ENCODE results near the gene CAMTA1. TPM values are rescaled to one million over a fixed set of nuclear protein-coding genes. Genes with fewer than 3 reads are reported as not detected.

Gene CAMTA1
- total RNA-seq, 1 experiment from 2014 or later = 69.5 TPM

GRCh38 chr1:7549277-7550161 lies 764.3 kb downstream of the CAMTA1 start (continued):
- TF ChIP-seq, protein P1, sequence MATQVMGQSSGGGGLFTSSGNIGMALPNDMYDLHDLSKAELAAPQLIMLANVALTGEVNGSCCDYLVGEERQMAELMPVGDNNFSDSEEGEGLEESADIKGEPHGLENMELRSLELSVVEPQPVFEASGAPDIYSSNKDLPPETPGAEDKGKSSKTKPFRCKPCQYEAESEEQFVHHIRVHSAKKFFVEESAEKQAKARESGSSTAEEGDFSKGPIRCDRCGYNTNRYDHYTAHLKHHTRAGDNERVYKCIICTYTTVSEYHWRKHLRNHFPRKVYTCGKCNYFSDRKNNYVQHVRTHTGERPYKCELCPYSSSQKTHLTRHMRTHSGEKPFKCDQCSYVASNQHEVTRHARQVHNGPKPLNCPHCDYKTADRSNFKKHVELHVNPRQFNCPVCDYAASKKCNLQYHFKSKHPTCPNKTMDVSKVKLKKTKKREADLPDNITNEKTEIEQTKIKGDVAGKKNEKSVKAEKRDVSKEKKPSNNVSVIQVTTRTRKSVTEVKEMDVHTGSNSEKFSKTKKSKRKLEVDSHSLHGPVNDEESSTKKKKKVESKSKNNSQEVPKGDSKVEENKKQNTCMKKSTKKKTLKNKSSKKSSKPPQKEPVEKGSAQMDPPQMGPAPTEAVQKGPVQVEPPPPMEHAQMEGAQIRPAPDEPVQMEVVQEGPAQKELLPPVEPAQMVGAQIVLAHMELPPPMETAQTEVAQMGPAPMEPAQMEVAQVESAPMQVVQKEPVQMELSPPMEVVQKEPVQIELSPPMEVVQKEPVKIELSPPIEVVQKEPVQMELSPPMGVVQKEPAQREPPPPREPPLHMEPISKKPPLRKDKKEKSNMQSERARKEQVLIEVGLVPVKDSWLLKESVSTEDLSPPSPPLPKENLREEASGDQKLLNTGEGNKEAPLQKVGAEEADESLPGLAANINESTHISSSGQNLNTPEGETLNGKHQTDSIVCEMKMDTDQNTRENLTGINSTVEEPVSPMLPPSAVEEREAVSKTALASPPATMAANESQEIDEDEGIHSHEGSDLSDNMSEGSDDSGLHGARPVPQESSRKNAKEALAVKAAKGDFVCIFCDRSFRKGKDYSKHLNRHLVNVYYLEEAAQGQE (IDR thresholded peaks at IDR 0.05; ENCODE audit: low read depth) = no peak
- TF ChIP-seq POLR2AphosphoS5 (IDR thresholded peaks at IDR 0.05; ENCODE audit: low read depth, low read length) (peak; percentile 48), TCF7L2 (IDR thresholded peaks at IDR 0.05; ENCODE audit: borderline replicate concordance, extremely low read depth, insufficient read depth, insufficient read length) (peak; percentile 21), EGR1 (IDR thresholded peaks at IDR 0.05; ENCODE audit: low read depth) (no peak), FOSL1 (IDR thresholded peaks at IDR 0.05; ENCODE audit: low read depth) (peak; percentile 95), ZFX (IDR thresholded peaks at IDR 0.05) (no peak), ZNF274 (IDR thresholded peaks at IDR 0.05; ENCODE audit: low read depth, low read length) (no peak), CEBPB (IDR thresholded peaks at IDR 0.05; ENCODE audit: low read depth) (no peak), SRF (IDR thresholded peaks at IDR 0.05; ENCODE audit: low read depth) (no peak; the same call in 1 of the 2 replicates), ZBTB33 (IDR thresholded peaks at IDR 0.05; ENCODE audit: extremely low read depth, insufficient replicate concordance, low read length) (peak; percentile 35)
- TF ChIP-seq, protein P2, sequence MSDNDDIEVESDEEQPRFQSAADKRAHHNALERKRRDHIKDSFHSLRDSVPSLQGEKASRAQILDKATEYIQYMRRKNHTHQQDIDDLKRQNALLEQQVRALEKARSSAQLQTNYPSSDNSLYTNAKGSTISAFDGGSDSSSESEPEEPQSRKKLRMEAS (IDR thresholded peaks at IDR 0.05) = 0 out of 2 replicates have a peak, but pooled peaks have one; percentile 50

All from HCT116 (cell line).